Activated CD8-positive, alpha-beta T cell treated with anti-CD3 and anti-CD28 coated beads, Interleukin-2, amount 10 ng/mL, durations not matched to agents 7 days and 5 days (primary cell): ENCODE measurements around the gene SEBOX. TPM values are rescaled to one million over a fixed set of nuclear protein-coding genes. Genes with fewer than 3 reads are reported as not detected.

Experiments used
- ATAC-seq: fragments of 150-1000 bp; cut with Tn5 transposase; one replicate; pipeline ENCODE4 v1.10.0; 2021; ENCODE audit warnings: moderate library complexity
- CTCF ChIA-PET: fragments of 350-600 bp; sonication (Branson Sonifier 250); formaldehyde crosslinking; loops from one replicate; lab custom pipeline; 2021; ENCODE audit warnings: antibody characterized with exemption; lab: Charles Lee
- POLR2A ChIA-PET: fragments of 350-600 bp; sonication (Branson Sonifier 250); formaldehyde crosslinking; loops from one replicate; lab custom pipeline; 2021; ENCODE audit warnings: antibody characterized with exemption; lab: Charles Lee
- DNase-seq: peaks from one replicate; pipeline ENCODE4 v3.0.0-alpha.2; 2020
- H3K27ac Mint-ChIP-seq: one replicate; pipeline ENCODE4 v1.8.0; 2021; ENCODE audit warnings: mild to moderate bottlenecking, mixed read lengths
- H3K27me3 Mint-ChIP-seq: one replicate; pipeline ENCODE4 v1.8.0; 2021; ENCODE audit warnings: low read depth, mixed read lengths
- H3K36me3 Mint-ChIP-seq: one replicate; pipeline ENCODE4 v1.8.0; 2021; ENCODE audit warnings: low read depth, mixed read lengths
- H3K4me1 Mint-ChIP-seq: one replicate; pipeline ENCODE4 v1.8.0; 2021; ENCODE audit warnings: low read depth, mixed read lengths
- H3K4me3 Mint-ChIP-seq: one replicate; pipeline ENCODE4 v1.8.0; 2021; ENCODE audit warnings: mild to moderate bottlenecking, mixed read lengths
- H3K9me3 Mint-ChIP-seq: one replicate; pipeline ENCODE4 v1.8.0; 2022; ENCODE audit warnings: mixed read lengths; ENCODE audit not compliant: insufficient read depth
- microRNA-seq: library from miRNA; unstranded; fragments of <30 nt; microRNA quantifications from one replicate; pipeline ENCODE4 v1.2.0, GENCODE V29; 2022
- total RNA-seq, 2 experiments: library from RNA; stranded (reverse); gene quantifications; one replicate each; pipeline ENCODE4 v1.2.3, GENCODE V29; 2021

Gene SEBOX
- total RNA-seq, 2 experiments from 2014 or later = not detected

DNA sequence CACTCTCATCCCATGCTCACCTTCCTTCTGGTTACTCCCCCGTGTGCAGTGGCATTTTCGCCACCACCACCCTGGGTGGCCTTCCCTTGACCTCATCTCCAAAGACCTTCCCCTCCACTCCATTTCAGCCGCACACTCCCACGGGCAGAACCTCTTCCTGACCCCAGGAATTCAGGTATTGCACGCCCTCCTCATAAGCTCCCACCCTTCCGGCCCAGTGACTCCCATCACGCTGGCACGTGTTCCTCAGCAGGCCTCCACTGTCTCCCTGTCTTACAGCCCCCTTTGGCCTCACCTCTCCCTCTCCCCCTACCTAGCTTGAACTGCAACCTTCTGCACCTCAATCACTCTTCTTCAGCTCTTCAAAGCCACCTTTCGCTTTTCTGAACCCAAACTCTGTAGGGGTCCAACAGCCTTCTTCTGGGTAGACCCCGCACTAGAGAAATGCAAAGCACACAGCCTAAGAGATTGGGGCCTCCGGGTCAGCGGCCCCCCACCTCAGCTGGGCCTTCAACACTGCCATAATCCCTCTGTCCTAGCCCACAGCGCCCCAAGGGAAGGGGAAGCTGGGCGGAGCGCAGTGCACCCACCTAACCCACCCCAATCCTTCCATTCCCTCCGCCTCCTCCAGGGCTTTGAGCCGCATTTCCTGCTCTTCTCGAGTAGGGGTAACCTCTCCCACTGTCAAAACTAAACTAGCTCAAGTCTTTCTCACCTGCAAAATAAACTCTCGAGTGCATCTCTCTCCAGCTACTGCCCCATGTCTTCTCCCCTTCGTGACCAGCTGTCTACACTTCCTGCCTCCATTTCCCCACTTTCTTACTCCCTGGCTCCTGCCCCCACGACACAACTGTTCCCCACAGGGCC is 47.7 kb downstream of the SEBOX start:
- H3K4me3 Mint-ChIP-seq = peak overlapping the region; percentile 93
- DNase-seq (no peak), ATAC-seq (no peak)
- peaks cover 39% of the 10 kb centered on the region for H3K4me1 Mint-ChIP-seq
- ChIA-PET CTCF (interaction anchor here (1.0 to 1.4 kb wide), 2 partner anchors 8 to 17 kb away, joined by 3 to 10 read pairs; partner anchors contain the start of genes IFT20 and TNFAIP1), POLR2A (interaction anchor here (1.2 kb wide), 1 partner anchor 14 kb away, joined by 4 read pairs; no protein-coding TSS in a partner anchor)
- peaks cover 10% of the 10 kb centered on the region for H3K27me3 Mint-ChIP-seq
- no peaks in the 10 kb centered on the region for H3K9me3 Mint-ChIP-seq
- H3K36me3 Mint-ChIP-seq = peaks cover 6% of the 10 kb centered on the region
- H3K27ac Mint-ChIP-seq = peak overlapping the region; percentile 87

DNA sequence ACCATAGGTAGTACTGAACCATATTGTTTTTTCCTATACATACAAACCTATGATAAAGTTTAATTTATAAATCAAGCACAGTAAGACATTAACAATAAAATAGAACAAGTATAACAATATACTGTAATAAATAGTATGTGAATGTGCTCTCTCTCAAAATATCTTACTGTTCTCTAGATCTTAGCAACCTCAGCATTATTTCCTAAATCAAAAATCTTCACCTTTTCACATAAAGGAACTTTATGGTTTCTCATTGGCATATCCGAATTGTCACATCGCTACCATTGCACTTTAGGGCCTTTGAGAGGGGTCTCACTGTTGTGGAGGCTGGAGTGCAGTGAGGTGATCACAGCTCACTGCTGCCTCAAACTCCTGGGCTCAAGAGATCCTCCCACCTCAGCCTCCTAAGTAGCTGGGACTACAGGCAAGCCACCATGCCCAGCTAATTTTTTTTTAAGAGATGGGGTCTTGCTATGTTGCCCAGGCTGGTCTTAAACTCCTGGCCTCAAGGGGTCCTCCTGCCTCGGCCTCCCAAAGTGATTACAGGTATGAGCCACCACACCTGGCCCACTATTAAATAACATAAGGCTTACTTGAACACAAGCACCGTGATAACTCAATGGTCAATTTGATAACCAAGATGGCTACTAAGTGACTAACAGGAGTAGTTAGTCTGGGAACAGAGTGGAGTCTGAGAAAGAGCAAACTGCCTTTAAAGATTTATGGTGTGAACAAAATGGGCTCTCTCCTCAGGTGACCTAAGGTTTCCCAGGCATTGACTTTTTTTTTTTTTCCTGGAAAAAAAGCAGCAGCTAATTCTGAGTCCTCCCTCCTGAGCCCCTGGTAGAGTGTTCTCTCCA is 48.9 kb downstream of the SEBOX start:
- H3K4me3 Mint-ChIP-seq = no peak overlapping the region
- H3K9me3 Mint-ChIP-seq = no peaks in the 10 kb centered on the region
- ChIA-PET CTCF (no interaction called here), POLR2A (no interaction called here)
- peaks cover 10% of the 10 kb centered on the region for H3K27me3 Mint-ChIP-seq
- H3K36me3 Mint-ChIP-seq = peaks cover 4% of the 10 kb centered on the region
- DNase-seq = no peak
- no peak for ATAC-seq
- no peak overlapping the region for H3K27ac Mint-ChIP-seq
- peaks cover 29% of the 10 kb centered on the region for H3K4me1 Mint-ChIP-seq

DNA sequence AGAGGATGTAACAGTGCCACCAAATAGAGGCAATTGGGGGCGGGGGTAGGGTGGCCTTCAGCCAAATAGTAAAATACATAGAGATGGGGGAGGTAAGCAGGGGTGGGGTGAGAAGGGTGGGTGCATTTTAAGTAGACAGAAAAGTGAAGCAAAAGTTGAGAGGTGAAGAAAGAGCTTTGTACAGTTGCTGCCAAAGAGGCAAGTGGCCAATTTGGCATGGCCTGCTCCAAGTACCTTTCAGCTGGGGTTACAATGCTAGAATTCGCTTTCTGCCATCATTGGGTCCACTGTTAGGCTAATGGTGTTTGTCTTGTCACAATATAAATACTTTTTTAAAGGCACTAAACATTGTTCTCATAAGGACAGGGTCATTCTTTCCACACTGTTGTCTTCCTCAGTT is 51.2 kb downstream of the SEBOX start:
- Mint-ChIP-seq H3K27me3 (peaks cover 10% of the 10 kb centered on the region), H3K4me3 (no peak overlapping the region), H3K36me3 (no peaks in the 10 kb centered on the region), H3K27ac (no peak overlapping the region), H3K4me1 (peaks cover 16% of the 10 kb centered on the region), H3K9me3 (no peaks in the 10 kb centered on the region)
- ATAC-seq = no peak
- no peak for DNase-seq
- ChIA-PET CTCF (no interaction called here), POLR2A (interaction anchor here (0.6 kb wide), 1 partner anchor 22 kb away, joined by 4 read pairs; the partner anchor contains the start of gene TNFAIP1)

Small RNAs within 50 kb of the gene (microRNA-seq; reads per million reads assigned to microRNA genes)
- not detected for gene MIR4723

Other genes with a start within 250 kb of the SEBOX start
- gene TMEM97, start 46.0 kb downstream of the SEBOX start, total RNA-seq = 10 to 100 TPM; 31.2 to 32.0 TPM
- 10 to 100 TPM; 20.7 to 22.7 TPM for gene IFT20, start 29.7 kb downstream of the SEBOX start, total RNA-seq
- gene TNFAIP1, start 29.4 kb downstream of the SEBOX start, total RNA-seq = 10 to 100 TPM; 16.3 to 19.7 TPM
- gene POLDIP2, start 7.7 kb downstream of the SEBOX start, total RNA-seq = 10 to 100 TPM; 68.1 to 73.9 TPM
- not detected for gene VTN, start 5.1 kb upstream of the SEBOX start, total RNA-seq
- gene SARM1, start 6.5 kb upstream of the SEBOX start, total RNA-seq = 10 to 100 TPM; 16.2 to 20.0 TPM
- gene SLC46A1, start 41.0 kb upstream of the SEBOX start, total RNA-seq = 1 to 10 TPM; 2.7 to 3.1 TPM
- gene SLC13A2, start 108.4 kb upstream of the SEBOX start, total RNA-seq = not detected
- gene FOXN1, start 141.1 kb upstream of the SEBOX start, total RNA-seq = not detected
- 10 to 100 TPM; 41.6 to 48.1 TPM for gene UNC119, start 187.4 kb upstream of the SEBOX start, total RNA-seq
- gene PIGS, start 206.3 kb upstream of the SEBOX start, total RNA-seq = 10 to 100 TPM; 60.0 to 61.1 TPM
- gene ALDOC, start 211.7 kb upstream of the SEBOX start, total RNA-seq = 10 to 100 TPM; 97.3 to 99.7 TPM
- 100 to 1,000 TPM; 162 to 170 TPM for gene SPAG5, start 233.8 kb upstream of the SEBOX start, total RNA-seq
- 10 to 100 TPM; 23.0 to 28.7 TPM for gene RSKR, start 249.0 kb upstream of the SEBOX start, total RNA-seq